Measurements from ENCODE around the gene PCDH9. TPM values are rescaled to one million over a fixed set of nuclear protein-coding genes. Genes with fewer than 3 reads are reported as not detected.

The PCDH9 gene
- total RNA-seq, 1 donor from 2014 or later = 10.4 TPM

GRCh38 chr13:66896933-66897332 is 333.2 kb downstream of the PCDH9 start:
- TF ChIP-seq, protein P1, sequence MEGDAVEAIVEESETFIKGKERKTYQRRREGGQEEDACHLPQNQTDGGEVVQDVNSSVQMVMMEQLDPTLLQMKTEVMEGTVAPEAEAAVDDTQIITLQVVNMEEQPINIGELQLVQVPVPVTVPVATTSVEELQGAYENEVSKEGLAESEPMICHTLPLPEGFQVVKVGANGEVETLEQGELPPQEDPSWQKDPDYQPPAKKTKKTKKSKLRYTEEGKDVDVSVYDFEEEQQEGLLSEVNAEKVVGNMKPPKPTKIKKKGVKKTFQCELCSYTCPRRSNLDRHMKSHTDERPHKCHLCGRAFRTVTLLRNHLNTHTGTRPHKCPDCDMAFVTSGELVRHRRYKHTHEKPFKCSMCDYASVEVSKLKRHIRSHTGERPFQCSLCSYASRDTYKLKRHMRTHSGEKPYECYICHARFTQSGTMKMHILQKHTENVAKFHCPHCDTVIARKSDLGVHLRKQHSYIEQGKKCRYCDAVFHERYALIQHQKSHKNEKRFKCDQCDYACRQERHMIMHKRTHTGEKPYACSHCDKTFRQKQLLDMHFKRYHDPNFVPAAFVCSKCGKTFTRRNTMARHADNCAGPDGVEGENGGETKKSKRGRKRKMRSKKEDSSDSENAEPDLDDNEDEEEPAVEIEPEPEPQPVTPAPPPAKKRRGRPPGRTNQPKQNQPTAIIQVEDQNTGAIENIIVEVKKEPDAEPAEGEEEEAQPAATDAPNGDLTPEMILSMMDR (IDR thresholded peaks at IDR 0.05; ENCODE audit: insufficient read depth, low read depth, low read length) = no peak
- TF ChIP-seq EZH2 (IDR thresholded peaks at IDR 0.05; ENCODE audit: insufficient read depth, low read length) = no peak
- no peaks in the 10 kb centered on the region for H3K9me3 ChIP-seq (ENCODE audit: insufficient read depth, low read depth, low read length)

DNA sequence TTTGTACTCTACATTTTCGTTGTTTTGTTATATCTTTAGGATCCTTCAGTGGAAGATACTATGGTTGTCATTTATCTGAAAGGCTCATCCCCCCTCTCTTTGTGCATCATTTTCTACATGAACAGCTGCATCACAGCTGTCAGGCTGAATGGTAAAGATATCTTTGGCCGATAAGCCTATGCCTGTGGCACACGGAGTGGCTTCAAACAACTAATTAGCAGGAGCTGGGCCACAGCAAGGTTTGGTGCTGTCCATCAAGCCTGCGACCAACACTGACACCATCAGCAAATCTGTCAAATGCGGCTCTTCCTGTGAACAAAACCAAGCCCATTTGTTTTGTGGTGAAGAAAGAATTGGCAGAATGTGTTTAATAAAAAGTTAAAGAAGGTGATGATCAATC is 334.4 kb downstream of the PCDH9 start:
- no peak for FAIRE-seq
- Histone ChIP-seq H3K36me3 (ENCODE audit: insufficient read depth, low read length) (no peaks in the 10 kb centered on the region), H3K9me3 (ENCODE audit: insufficient read depth, low read depth, low read length) (no peaks in the 10 kb centered on the region), H2AFZ (ENCODE audit: low read depth, low read length) (no peak overlapping the region), H3K27ac (ENCODE audit: low read depth, low read length) (no peak overlapping the region), H3K4me3 (ENCODE audit: insufficient read depth, low read depth, low read length) (no peak overlapping the region), H3K27me3 (ENCODE audit: insufficient read depth, low read length) (no peaks in the 10 kb centered on the region), H3K9ac (ENCODE audit: low read length) (no peak overlapping the region), H4K20me1 (ENCODE audit: insufficient read depth, low read length) (no peaks in the 10 kb centered on the region), H3K4me1 (ENCODE audit: insufficient read depth, low read length) (no peaks in the 10 kb centered on the region), H3K79me2 (ENCODE audit: insufficient read depth, low read length) (no peaks in the 10 kb centered on the region), H3K4me2 (ENCODE audit: low read length) (no peak overlapping the region)
- Mint-ChIP-seq H3K36me3 (ENCODE audit: low read depth, unreplicated experiment) (no peaks in the 10 kb centered on the region), H3K4me1 (ENCODE audit: low read depth, unreplicated experiment) (peaks cover 11% of the 10 kb centered on the region), H3K27me3 (ENCODE audit: low read depth, unreplicated experiment) (no peaks in the 10 kb centered on the region), H3K4me3 (ENCODE audit: unreplicated experiment) (no peak overlapping the region), H3K27ac (ENCODE audit: unreplicated experiment) (no peak overlapping the region), H3K9me3 (ENCODE audit: unreplicated experiment) (no peaks in the 10 kb centered on the region)
- no peak for TF ChIP-seq EZH2 (IDR thresholded peaks at IDR 0.05; ENCODE audit: insufficient read depth, low read length)
- TF ChIP-seq, protein P1 (IDR thresholded peaks at IDR 0.05; ENCODE audit: insufficient read depth, low read depth, low read length) = no peak
- DNase-seq (ENCODE audit: low read depth) = no peak

More at GRCh38 chr13:66896933-66897332, 333.2 kb downstream of the PCDH9 start:
- Histone ChIP-seq H3K4me1 (ENCODE audit: insufficient read depth, low read length) (no peaks in the 10 kb centered on the region), H3K4me3 (ENCODE audit: insufficient read depth, low read depth, low read length) (no peak overlapping the region), H3K9ac (ENCODE audit: low read length) (no peak overlapping the region), H3K27me3 (ENCODE audit: insufficient read depth, low read length) (no peaks in the 10 kb centered on the region), H3K36me3 (ENCODE audit: insufficient read depth, low read length) (no peaks in the 10 kb centered on the region), H3K4me2 (ENCODE audit: low read length) (no peak overlapping the region), H3K79me2 (ENCODE audit: insufficient read depth, low read length) (no peaks in the 10 kb centered on the region), H3K27ac (ENCODE audit: low read depth, low read length) (no peak overlapping the region), H4K20me1 (ENCODE audit: insufficient read depth, low read length) (no peaks in the 10 kb centered on the region), H2AFZ (ENCODE audit: low read depth, low read length) (no peak overlapping the region)
- peaks cover 11% of the 10 kb centered on the region for H3K4me1 Mint-ChIP-seq (ENCODE audit: low read depth, unreplicated experiment)
- no peaks in the 10 kb centered on the region for H3K36me3 Mint-ChIP-seq (ENCODE audit: low read depth, unreplicated experiment)
- H3K4me3 Mint-ChIP-seq (ENCODE audit: unreplicated experiment) = no peak overlapping the region
- no peak for FAIRE-seq
- DNase-seq (ENCODE audit: low read depth) = no peak
- no peaks in the 10 kb centered on the region for H3K27me3 Mint-ChIP-seq (ENCODE audit: low read depth, unreplicated experiment)
- H3K27ac Mint-ChIP-seq (ENCODE audit: unreplicated experiment) = no peak overlapping the region
- no peaks in the 10 kb centered on the region for H3K9me3 Mint-ChIP-seq (ENCODE audit: unreplicated experiment)

DNA sequence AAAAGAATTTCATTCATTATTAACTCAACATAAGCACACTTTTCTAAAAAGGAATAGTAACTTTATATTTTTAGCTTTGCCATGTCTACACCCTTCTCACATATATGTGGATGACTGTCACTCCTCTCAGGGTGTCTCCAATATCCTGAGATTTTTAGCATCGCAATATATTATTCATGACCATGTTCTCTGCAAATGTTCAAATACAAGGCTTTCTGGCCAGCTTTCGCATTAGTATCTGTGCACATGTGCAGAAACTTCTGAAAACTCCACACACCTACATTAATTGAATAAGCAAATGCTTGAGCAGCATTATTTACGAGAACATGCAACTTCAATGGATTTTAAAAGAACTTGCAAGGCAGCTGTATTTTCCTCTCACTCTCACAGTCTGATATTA is 334.8 kb downstream of the PCDH9 start:
- H3K36me3 ChIP-seq (ENCODE audit: insufficient read depth, low read length) = no peaks in the 10 kb centered on the region

More for the DNA sequence above, 334.8 kb downstream of the PCDH9 start:
- Histone ChIP-seq H3K79me2 (ENCODE audit: insufficient read depth, low read length) (no peaks in the 10 kb centered on the region), H3K27ac (ENCODE audit: low read depth, low read length) (no peak overlapping the region), H3K4me3 (ENCODE audit: insufficient read depth, low read depth, low read length) (no peak overlapping the region), H3K9me3 (ENCODE audit: insufficient read depth, low read depth, low read length) (no peaks in the 10 kb centered on the region), H2AFZ (ENCODE audit: low read depth, low read length) (no peak overlapping the region), H3K27me3 (ENCODE audit: insufficient read depth, low read length) (no peaks in the 10 kb centered on the region), H4K20me1 (ENCODE audit: insufficient read depth, low read length) (no peaks in the 10 kb centered on the region), H3K9ac (ENCODE audit: low read length) (no peak overlapping the region), H3K4me1 (ENCODE audit: insufficient read depth, low read length) (no peaks in the 10 kb centered on the region), H3K4me2 (ENCODE audit: low read length) (no peak overlapping the region)
- H3K27me3 Mint-ChIP-seq (ENCODE audit: low read depth, unreplicated experiment) = no peaks in the 10 kb centered on the region
- H3K27ac Mint-ChIP-seq (ENCODE audit: unreplicated experiment) = no peak overlapping the region
- no peaks in the 10 kb centered on the region for H3K9me3 Mint-ChIP-seq (ENCODE audit: unreplicated experiment)
- peaks cover 11% of the 10 kb centered on the region for H3K4me1 Mint-ChIP-seq (ENCODE audit: low read depth, unreplicated experiment)
- H3K36me3 Mint-ChIP-seq (ENCODE audit: low read depth, unreplicated experiment) = no peaks in the 10 kb centered on the region
- DNase-seq (ENCODE audit: low read depth) (no peak), FAIRE-seq (no peak)
- TF ChIP-seq EZH2 (IDR thresholded peaks at IDR 0.05; ENCODE audit: insufficient read depth, low read length) = no peak
- no peak overlapping the region for H3K4me3 Mint-ChIP-seq (ENCODE audit: unreplicated experiment)

Data from astrocyte (in vitro differentiated cells and primary cell).